GM20431 (cell line): ENCODE measurements around the gene USH2A.
"Not testable (repeated sequence)": the region's sequence is repeated elsewhere in the genome, so short reads cannot be mapped to it uniquely, and the experiment has no call there.

Source experiments
- in situ Hi-C: fragments of 300-500 bp; cut with MseI, MboI; formaldehyde crosslinking; loops from one replicate; pipeline ENCODE4 v1.15.0; 2020; ENCODE audit warnings: low sequenced_read_pairs; ENCODE audit not compliant: unreplicated experiment

USH2A gene

GRCh38 chr1:216416488-216416887, 6.8 kb downstream of the USH2A start:
- in situ Hi-C loops = no loop called here

DNA sequence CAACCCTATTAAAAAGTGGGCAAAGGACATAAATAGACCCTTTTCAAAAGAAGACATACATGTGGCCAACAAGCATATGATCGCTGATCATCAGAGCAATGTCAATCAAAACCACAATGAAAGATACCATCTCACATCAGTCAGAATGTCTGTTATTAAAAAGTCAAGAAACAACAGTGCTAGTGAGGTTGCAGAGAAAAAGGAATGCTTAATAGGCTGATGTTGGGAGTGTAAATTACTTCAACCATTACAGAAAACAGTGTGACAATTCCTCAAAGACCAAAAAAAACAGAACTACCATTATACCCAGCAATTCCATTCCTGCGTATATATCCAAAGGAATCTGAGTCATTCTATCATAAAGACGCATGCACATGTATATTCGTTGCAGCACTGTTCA, 13.2 kb downstream of the USH2A start:
- in situ Hi-C loops = no loop called here

GRCh38 chr1:216390956-216391355, 32.3 kb downstream of the USH2A start:
- in situ Hi-C loops = no loop called here

- in situ Hi-C loops = no loop called here
Measured at GRCh38 chr1:216389774-216390173, 33.5 kb downstream of the USH2A start.

DNA sequence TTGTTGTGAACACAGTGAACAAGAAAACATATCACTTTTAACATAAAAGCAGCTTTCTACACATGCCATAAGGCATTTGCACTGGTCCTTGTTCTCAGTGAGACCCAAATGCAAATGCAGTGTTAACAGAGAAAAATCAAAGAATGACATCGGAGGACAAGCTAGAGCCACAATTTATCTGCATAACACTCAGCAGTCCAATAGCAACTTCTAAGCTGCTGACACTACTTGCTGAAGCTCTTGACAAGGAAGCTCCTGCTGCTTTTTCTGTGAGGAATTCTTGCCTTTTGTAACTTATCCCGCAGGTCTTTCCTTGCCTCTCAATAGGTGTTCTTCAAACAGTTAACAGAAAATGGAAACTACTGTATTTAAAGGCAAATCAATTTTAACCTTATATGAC, 34.7 kb downstream of the USH2A start:
- in situ Hi-C loops = no loop called here

- in situ Hi-C loops = no loop called here
Measured at GRCh38 chr1:216387782-216388181, 35.5 kb downstream of the USH2A start.

DNA sequence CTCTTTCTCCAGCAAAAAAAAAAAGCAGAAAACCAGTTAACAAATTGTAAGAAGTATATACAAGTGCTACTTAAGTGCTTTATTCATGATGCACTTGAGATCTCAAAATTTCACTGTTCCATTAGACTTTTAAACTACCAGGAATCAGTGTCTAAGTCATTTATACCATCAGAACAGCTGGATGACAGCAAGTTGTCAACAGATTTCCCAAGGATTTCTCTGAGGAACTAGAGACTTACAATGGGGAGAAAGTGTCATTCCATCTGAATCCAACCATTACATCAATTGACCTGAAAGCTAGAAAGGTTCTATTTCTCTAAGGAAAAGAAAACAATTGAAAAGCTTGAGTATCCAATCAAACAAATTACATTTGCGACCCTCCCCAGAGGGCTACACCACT, 43.8 kb downstream of the USH2A start:
- in situ Hi-C loops = no loop called here

DNA sequence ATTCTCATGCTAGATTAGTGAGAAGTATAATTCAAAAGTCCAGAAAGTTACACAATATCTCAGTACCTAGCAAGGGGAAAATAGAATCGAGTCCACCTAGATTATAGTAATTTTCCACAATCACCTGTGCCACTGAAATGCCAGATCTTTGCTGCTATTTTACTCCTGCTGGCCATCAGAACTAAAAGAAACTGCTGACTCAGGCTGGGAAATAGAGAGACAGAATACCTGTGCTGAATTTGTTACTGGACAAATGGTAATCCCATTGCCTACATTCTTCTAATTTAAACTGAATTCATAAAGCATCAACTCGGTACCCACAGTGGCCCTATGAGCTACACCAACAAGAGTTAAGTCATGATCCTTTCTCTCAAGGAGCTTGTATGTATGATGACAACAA, 55.0 kb downstream of the USH2A start:
- in situ Hi-C loops = no loop called here

- in situ Hi-C loops = no loop called here
Measured at GRCh38 chr1:216366979-216367378, 56.3 kb downstream of the USH2A start.

DNA sequence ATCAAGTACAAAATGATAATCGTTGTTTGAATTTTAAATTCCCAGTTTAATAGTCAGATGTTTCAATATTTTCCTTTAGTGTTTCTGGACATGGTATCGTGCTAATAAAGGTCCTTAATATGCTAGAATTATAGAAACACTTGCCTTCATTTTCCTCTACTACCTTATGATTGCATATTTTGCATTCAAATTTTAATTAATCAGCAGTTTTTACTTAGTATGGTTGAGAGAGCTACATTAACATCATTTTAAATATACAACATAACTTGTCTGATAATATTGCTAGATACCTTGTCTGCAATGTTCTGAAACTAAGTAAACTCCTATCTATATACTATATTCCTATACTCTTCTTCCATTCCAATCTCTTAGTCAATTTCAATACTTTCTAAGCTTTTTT, 66.3 kb downstream of the USH2A start:
- in situ Hi-C loops = no loop called here

DNA sequence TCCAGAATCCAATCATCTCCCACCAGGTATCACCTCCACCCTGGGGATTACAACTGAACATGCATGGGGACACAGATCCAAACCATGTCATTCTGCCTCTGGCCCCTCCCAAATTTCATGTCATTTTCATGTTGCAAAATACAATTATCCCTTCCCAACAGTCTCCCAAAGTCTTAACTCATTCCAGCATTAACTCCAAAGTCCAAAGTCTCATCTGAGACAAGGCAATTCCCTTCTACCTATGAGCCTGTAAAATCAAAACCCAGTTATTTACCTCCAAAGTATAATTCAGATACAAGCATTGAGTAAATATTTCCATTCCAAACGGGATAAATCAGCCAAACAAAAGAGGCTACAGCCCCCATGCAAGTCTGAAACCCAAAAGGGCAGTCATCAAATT, 73.1 kb downstream of the USH2A start:
- in situ Hi-C loops = no loop called here

DNA sequence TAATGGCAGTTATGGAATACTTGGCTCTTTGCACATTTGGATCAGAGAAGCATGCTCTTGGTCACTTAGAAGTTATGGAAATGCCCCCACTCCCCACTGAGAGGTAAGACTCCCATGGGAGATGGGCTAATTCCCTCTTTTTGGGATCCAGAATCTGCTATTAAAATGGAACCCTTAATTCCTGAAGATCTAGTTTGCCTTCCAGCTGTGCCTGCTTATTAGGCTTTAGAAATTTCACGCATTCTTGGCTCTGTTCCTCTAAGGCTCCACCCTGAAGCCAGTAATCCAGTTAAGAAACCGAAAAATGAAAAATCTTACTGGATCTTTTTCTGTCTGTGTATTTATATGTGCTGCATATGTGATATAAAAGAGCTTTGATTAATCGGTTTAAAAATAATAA, 76.7 kb downstream of the USH2A start:
- in situ Hi-C loops = no loop called here

GRCh38 chr1:216340542-216340941, 82.7 kb downstream of the USH2A start:
- in situ Hi-C loops = not testable (repeated sequence)

- in situ Hi-C loops = no loop called here
Measured at GRCh38 chr1:216332462-216332861, 90.8 kb downstream of the USH2A start.

DNA sequence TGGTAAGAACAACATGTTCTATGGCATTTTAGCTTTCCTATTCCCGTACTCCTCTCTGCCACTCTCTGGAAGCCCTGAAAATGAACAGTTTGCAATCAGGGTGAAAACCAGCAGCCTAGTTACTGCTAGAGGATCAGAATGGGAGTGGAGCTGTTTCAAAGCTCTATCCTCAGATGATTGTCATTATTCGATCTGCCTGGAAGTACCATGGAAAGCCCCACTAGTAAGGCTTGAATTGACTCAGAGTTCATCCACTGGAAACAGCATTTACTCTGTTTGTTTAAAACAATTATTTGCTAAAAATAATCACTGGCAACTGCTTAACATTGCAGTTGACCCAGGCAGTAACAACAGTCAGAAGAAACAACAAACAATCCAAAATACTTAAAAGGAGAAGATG, 91.2 kb downstream of the USH2A start:
- in situ Hi-C loops = no loop called here

GRCh38 chr1:216331211-216331610, 92.0 kb downstream of the USH2A start:
- in situ Hi-C loops = no loop called here

GRCh38 chr1:216330262-216330661, 93.0 kb downstream of the USH2A start:
- in situ Hi-C loops = no loop called here

- in situ Hi-C loops = no loop called here
Measured at GRCh38 chr1:216325946-216326345, 97.3 kb downstream of the USH2A start.

- in situ Hi-C loops = no loop called here
Measured at GRCh38 chr1:216325336-216325735, 97.9 kb downstream of the USH2A start.

- in situ Hi-C loops = no loop called here
Measured at GRCh38 chr1:216323344-216323743, 99.9 kb downstream of the USH2A start.

DNA sequence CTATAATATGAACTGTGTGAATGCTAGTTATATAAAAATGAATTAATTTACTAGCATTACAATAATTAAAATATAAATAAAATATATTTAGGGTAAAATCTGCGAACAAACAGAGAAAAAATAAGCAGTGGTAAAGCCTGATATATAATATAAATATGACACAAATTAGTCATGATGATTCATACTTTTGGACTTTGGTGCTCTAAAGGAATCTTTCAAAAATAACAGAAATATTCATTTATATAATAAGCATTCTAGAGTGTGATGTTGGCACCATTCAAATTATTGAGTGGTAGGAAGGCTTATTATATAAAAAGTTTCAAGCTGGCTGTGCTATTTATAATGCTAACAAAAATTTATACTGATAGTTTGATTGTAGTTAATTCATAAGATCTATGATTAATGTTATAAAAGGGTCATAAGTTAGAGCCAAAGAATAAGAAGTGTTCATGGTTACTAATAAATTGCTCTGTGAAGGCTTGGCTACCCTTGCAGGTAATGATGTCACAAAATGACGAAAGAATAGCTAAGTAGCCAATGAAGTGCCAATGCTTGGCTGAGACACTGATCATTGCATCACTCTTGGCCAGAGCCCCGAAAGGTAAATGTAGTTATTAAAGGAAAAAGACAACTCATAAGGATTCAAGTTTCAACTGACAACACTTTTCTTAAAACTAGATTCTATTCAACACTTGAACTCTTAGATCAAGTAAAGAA, 108.7 kb downstream of the USH2A start:
- in situ Hi-C loops = no loop called here

- in situ Hi-C loops = no loop called here
Measured at GRCh38 chr1:216310776-216311175, 112.5 kb downstream of the USH2A start.
